HG03108 (cell line): ENCODE data around the gene DNAJC27.
"Not testable (repeated sequence)": the region's sequence is repeated elsewhere in the genome, so short reads cannot be mapped to it uniquely, and the experiment has no call there.

Source experiments
- ATAC-seq: cut with Tn5 transposase; IDR thresholded peaks from one replicate; pipeline ENCODE4 v1.9.1; 2021; ENCODE audit warnings: moderate library complexity; ENCODE audit not compliant: unreplicated experiment

Gene DNAJC27

GRCh38 chr2:24971536-24972314 lies at the start of gene DNAJC27:
DNAJC27 (minus strand) TSS chr2:24971955; CDS start chr2:24971904, 51 bp downstream.
- ATAC-seq: peak; percentile 89

- ATAC-seq: no peak
Observed at GRCh38 chr2:25018681-25019080, 46.9 kb upstream of the DNAJC27 start.

- ATAC-seq: no peak
Observed at GRCh38 chr2:25014631-25015030, 42.9 kb upstream of the DNAJC27 start.

- not testable (repeated sequence) for ATAC-seq
Observed at GRCh38 chr2:25011342-25011741, 39.6 kb upstream of the DNAJC27 start.

- ATAC-seq: no peak
Observed at GRCh38 chr2:25009954-25010353, 38.2 kb upstream of the DNAJC27 start.

GRCh38 chr2:25002066-25002465 lies 30.3 kb upstream of the DNAJC27 start:
- ATAC-seq: no peak

- ATAC-seq: no peak
Observed at GRCh38 chr2:25001325-25001637, 29.5 kb upstream of the DNAJC27 start.

GRCh38 chr2:25000503-25001324 lies 29.0 kb upstream of the DNAJC27 start:
- no peak for ATAC-seq

- ATAC-seq: no peak
Observed at GRCh38 chr2:25000036-25000435, 28.3 kb upstream of the DNAJC27 start.

GRCh38 chr2:24999097-24999496 lies 27.3 kb upstream of the DNAJC27 start:
- not testable (repeated sequence) for ATAC-seq

- no peak for ATAC-seq
Observed at GRCh38 chr2:24994146-24994724, 22.5 kb upstream of the DNAJC27 start.

GRCh38 chr2:24993406-24994145 lies 21.8 kb upstream of the DNAJC27 start:
- no peak for ATAC-seq

GRCh38 chr2:24986372-24986771 lies 14.6 kb upstream of the DNAJC27 start:
- no peak for ATAC-seq

- no peak for ATAC-seq
Observed at GRCh38 chr2:24985511-24985910, 13.8 kb upstream of the DNAJC27 start.

GRCh38 chr2:24984912-24985311 lies 13.2 kb upstream of the DNAJC27 start:
- no peak for ATAC-seq

- ATAC-seq: no peak
Observed at GRCh38 chr2:24981411-24982136, 9.8 kb upstream of the DNAJC27 start.

GRCh38 chr2:24978661-24979060 lies 6.9 kb upstream of the DNAJC27 start:
- no peak for ATAC-seq

- ATAC-seq: no peak
Observed at GRCh38 chr2:24977631-24978030, 5.9 kb upstream of the DNAJC27 start.

- no peak for ATAC-seq
Observed at GRCh38 chr2:24973812-24974211, 2.1 kb upstream of the DNAJC27 start.

- ATAC-seq: no peak
Observed at GRCh38 chr2:24972315-24972961, 683 bp upstream of the DNAJC27 start.
